Measurements from ENCODE around the gene ELK3.
"Not testable (repeated sequence)": the region's sequence is repeated elsewhere in the genome, so short reads cannot be mapped to it uniquely, and the experiment has no call there.

Gene ELK3

GRCh38 chr12:96315741-96316481 lies 121.7 kb downstream of the ELK3 start:
- not testable (repeated sequence) for DNase-seq

GRCh38 chr12:96317801-96318200 lies 123.6 kb downstream of the ELK3 start:
- DNase-seq, result not testable (repeated sequence)

Measured in activated CD4-positive, CD25-positive, alpha-beta regulatory T cell treated with anti-CD3 and anti-CD28 coated beads, Interleukin-2, amount 50 U/mL, for 72 hours (primary cell).